Brain microvascular endothelial cell (primary cell): ENCODE measurements around the gene PNKP.

Source experiments
- DNase-seq: peaks from one replicate; pipeline ENCODE4 v3.0.0-alpha.2; 2020
- H3K27ac ChIP-seq: fragments of 250-450 bp; sonication (Bioruptor Pico); 2 replicates; pipeline ENCODE4 v1.5.1; 2020; ENCODE audit warnings: mild to moderate bottlenecking, moderate library complexity
- H3K27me3 ChIP-seq: fragments of 250-450 bp; sonication (Bioruptor Pico); replicated peaks from 2 replicates; pipeline ENCODE4 v1.5.1; 2020; ENCODE audit warnings: mild to moderate bottlenecking
- H3K36me3 ChIP-seq: fragments of 250-450 bp; sonication (Bioruptor Pico); replicated peaks from 2 replicates; pipeline ENCODE4 v1.5.1; 2020; ENCODE audit warnings: mild to moderate bottlenecking
- H3K4me3 ChIP-seq: 2 replicates; pipeline ENCODE4 v1.5.1; 2011; ENCODE audit warnings: low read depth, mild to moderate bottlenecking, control low read depth, low read length, moderate library complexity
- CTCF ChIP-seq: IDR thresholded peaks from 2 replicates; pipeline ENCODE4 v1.5.1; 2011; ENCODE audit warnings: low read depth, mild to moderate bottlenecking, moderate library complexity, low read length, control low read depth, inconsistent platforms; ENCODE audit errors: missing control alignments
- in situ Hi-C: cut with HindIII; loops from 2 replicates; pipeline ENCODE4 v1.10.0; 2017; ENCODE audit warnings: low sequenced_read_pairs, low pct_ligation_motif_present

Gene PNKP

GRCh38 chr19:49837009-49837310, 30.4 kb downstream of the PNKP start:
- TF ChIP-seq CTCF: no peak
- DNase-seq: peak; percentile 81
- Histone ChIP-seq H3K27ac (no peak overlapping the region), H3K36me3 (peaks cover 62% of the 10 kb centered on the region), H3K4me3 (no peak overlapping the region), H3K27me3 (no peaks in the 10 kb centered on the region)
- in situ Hi-C loops: no loop called here

- Histone ChIP-seq H3K36me3 (peaks cover 66% of the 10 kb centered on the region), H3K27ac (no peak overlapping the region), H3K27me3 (no peaks in the 10 kb centered on the region), H3K4me3 (no peak overlapping the region)
- DNase-seq: no peak
- in situ Hi-C loops: no loop called here
- no peak for TF ChIP-seq CTCF
Measured at GRCh38 chr19:49836176-49837008, 31.0 kb downstream of the PNKP start.

GRCh38 chr19:49835562-49835961, 31.8 kb downstream of the PNKP start:
- Histone ChIP-seq H3K27me3 (no peaks in the 10 kb centered on the region), H3K27ac (no peak overlapping the region), H3K4me3 (no peak overlapping the region), H3K36me3 (peaks cover 68% of the 10 kb centered on the region)
- DNase-seq: no peak
- in situ Hi-C loops: no loop called here
- TF ChIP-seq CTCF: no peak

- in situ Hi-C loops: no loop called here
- no peak for TF ChIP-seq CTCF
- no peak overlapping the region for H3K4me3 ChIP-seq
- H3K27me3 ChIP-seq: no peaks in the 10 kb centered on the region
- no peak overlapping the region for H3K27ac ChIP-seq
- peaks cover 64% of the 10 kb centered on the region for H3K36me3 ChIP-seq
- no peak for DNase-seq
Measured at GRCh38 chr19:49833599-49833998, 33.8 kb downstream of the PNKP start.

- TF ChIP-seq CTCF: no peak
- Histone ChIP-seq H3K36me3 (peaks cover 56% of the 10 kb centered on the region), H3K4me3 (no peak overlapping the region), H3K27ac (no peak overlapping the region), H3K27me3 (no peaks in the 10 kb centered on the region)
- no peak for DNase-seq
- in situ Hi-C loops: no loop called here
Measured at GRCh38 chr19:49832556-49832955, 34.8 kb downstream of the PNKP start.

- Histone ChIP-seq H3K27me3 (no peaks in the 10 kb centered on the region), H3K4me3 (no peak overlapping the region), H3K27ac (no peak overlapping the region), H3K36me3 (peaks cover 52% of the 10 kb centered on the region)
- no peak for DNase-seq
- in situ Hi-C loops: no loop called here
- TF ChIP-seq CTCF: no peak
Measured at GRCh38 chr19:49831592-49831991, 35.8 kb downstream of the PNKP start.
